Measurements from ENCODE around the gene RSAD1. TPM values are rescaled to one million over a fixed set of nuclear protein-coding genes. Genes with fewer than 3 reads are reported as not detected.

The RSAD1 gene
- total and polyA plus RNA-seq, 10 of the 15 experiments (the other 5 are each of a cell fraction or from before 2014, with no cell fraction given), result 2.5 to 28.1 (median 22.6) TPM

DNA sequence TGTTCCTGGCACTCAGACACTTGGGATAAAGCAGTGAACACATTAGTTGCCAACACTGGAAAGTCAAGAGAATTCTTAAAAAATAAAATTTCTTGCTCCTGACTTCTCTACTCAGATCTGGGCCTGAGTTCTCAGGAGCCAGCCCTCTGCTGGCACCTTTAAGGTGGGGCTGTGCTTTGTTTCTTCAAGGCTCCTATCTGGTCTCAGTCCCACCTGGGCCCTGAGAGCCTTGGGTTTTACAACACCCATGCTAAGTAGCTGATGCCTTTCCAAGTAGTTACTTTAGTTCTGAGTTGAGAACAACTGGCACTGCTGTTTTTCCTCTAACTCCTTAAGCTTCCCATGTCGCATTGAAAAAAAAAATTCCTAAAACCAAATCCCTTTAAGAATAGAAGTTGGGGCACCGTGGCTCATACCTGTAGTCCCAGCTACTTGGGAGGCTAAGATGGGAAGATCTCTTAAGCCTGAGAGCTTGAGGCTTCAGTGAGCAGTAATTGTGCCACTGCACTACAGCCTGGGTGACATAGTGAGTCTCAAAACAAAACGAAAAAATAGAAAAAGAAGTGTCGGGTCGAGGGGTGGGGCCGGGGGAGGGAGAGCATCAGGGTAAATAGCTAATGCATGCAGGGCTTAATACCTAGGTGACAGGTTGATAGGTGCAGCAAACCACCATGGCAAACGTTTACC, 26.6 kb upstream of the RSAD1 start:
- Histone ChIP-seq H3K4me1 (ENCODE audit: control insufficient read depth, insufficient read depth, low read length) (peaks cover 11% of the 10 kb centered on the region), H3K36me3 (ENCODE audit: control insufficient read depth in 2 of 2, insufficient read depth in 2 of 2, low read length in 1 of 2) (no peaks in the 10 kb centered on the region), H3K27me3 (replicated peaks in 1 of 2; ENCODE audit: control insufficient read depth in 2 of 2, insufficient read depth in 2 of 2, low read length in 1 of 2) (no peaks in the 10 kb centered on the region), H3K9ac (ENCODE audit: control insufficient read depth, insufficient read depth, low read length) (no peak overlapping the region; the same call in 1 of the 2 replicates), H3K79me2 (ENCODE audit: control insufficient read depth, insufficient read depth, low read length) (no peaks in the 10 kb centered on the region), H3K4me2 (ENCODE audit: control insufficient read depth, insufficient read depth) (peak overlapping the region; percentile 82), H2AFZ (ENCODE audit: control insufficient read depth, low read depth, low read length) (peak overlapping the region; percentile 8), H4K20me1 (ENCODE audit: control insufficient read depth, insufficient read depth) (no peaks in the 10 kb centered on the region), H3K4me3 (0 out of 2 replicates have a peak overlapping the region, but pooled peaks have one; percentile 33), H3K27ac (ENCODE audit: control insufficient read depth, insufficient read depth) (no peak overlapping the region), H3K9me3 (replicated peaks; ENCODE audit: control insufficient read depth, insufficient read depth, low read length) (no peaks in the 10 kb centered on the region)
- ChIA-PET SMC1A (ENCODE audit: uncharacterized antibody, unreplicated experiment) (interaction anchor here (2.0 to 2.3 kb wide), 2 partner anchors 22 to 56 kb away, joined by 4 to 7 read pairs; partner anchors contain the start of gene LRRC59), CTCF (interaction anchor here (0.6 to 1.9 kb wide), 7 partner anchors 8 to 390 kb away, joined by 3 to 8 read pairs (median 3); partner anchors contain the start of gene LRRC59), POLR2A (interaction anchor here (1.6 kb wide), 1 partner anchor 27 kb away, joined by 3 read pairs; no protein-coding TSS in a partner anchor), RAD21 (ENCODE audit: unreplicated experiment) (interaction anchor here (1.0 kb wide), 1 partner anchor 55 kb away, joined by 6 read pairs; the partner anchor contains the start of gene LRRC59)
- TF ChIP-seq NRF1 (conservative IDR thresholded peaks at IDR 0.05; ENCODE audit: low read depth, low read length), result no peak
- TF ChIP-seq, protein P1, sequence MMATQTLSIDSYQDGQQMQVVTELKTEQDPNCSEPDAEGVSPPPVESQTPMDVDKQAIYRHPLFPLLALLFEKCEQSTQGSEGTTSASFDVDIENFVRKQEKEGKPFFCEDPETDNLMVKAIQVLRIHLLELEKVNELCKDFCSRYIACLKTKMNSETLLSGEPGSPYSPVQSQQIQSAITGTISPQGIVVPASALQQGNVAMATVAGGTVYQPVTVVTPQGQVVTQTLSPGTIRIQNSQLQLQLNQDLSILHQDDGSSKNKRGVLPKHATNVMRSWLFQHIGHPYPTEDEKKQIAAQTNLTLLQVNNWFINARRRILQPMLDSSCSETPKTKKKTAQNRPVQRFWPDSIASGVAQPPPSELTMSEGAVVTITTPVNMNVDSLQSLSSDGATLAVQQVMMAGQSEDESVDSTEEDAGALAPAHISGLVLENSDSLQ (IDR thresholded peaks at IDR 0.05), result no peak
- TF ChIP-seq ZNF622 (IDR thresholded peaks at IDR 0.05), result no peak
- TF ChIP-seq CBX5 (IDR thresholded peaks at IDR 0.05; ENCODE audit: low read depth), result no peak
- no peak for TF ChIP-seq EED (IDR thresholded peaks at IDR 0.05; ENCODE audit: low read depth)
- TF ChIP-seq, protein P2, sequence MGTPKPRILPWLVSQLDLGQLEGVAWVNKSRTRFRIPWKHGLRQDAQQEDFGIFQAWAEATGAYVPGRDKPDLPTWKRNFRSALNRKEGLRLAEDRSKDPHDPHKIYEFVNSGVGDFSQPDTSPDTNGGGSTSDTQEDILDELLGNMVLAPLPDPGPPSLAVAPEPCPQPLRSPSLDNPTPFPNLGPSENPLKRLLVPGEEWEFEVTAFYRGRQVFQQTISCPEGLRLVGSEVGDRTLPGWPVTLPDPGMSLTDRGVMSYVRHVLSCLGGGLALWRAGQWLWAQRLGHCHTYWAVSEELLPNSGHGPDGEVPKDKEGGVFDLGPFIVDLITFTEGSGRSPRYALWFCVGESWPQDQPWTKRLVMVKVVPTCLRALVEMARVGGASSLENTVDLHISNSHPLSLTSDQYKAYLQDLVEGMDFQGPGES (IDR thresholded peaks at IDR 0.05), result no peak
- no TSS peak for BruUV-seq (replicated peaks)
- intact Hi-C loops (cut with micrococcal nuclease; ENCODE audit: unreplicated experiment), result no loop called here
- FAIRE-seq (peak; percentile 7), ATAC-seq (peak; percentile 79), DNase-seq (ENCODE audit: low read depth, low spot score) (peak; percentile 2)
- in situ Hi-C loops (cut with MboI), result no loop called here
- whole genome bisulfite sequencing (ENCODE audit: insufficient coverage, insufficient replicate concordance, low lambda C conversion rate, missing lambda C conversion rate), result 0% methylated on average over 7 of the region's 7 CpGs

All from GM12878 (cell line).